BLaER1 (cell line): ENCODE results near the gene FAM117A.
"Not testable (repeated sequence)": the region's sequence is repeated elsewhere in the genome, so short reads cannot be mapped to it uniquely, and the experiment has no call there.

Experiments used
- H3K27ac ChIP-seq: shearing (Covaris generic); formaldehyde crosslinking; 2 replicates; pipeline ENCODE4 v1.8.1; 2022
- H3K27me3 ChIP-seq: shearing (Covaris generic); formaldehyde crosslinking; 2 replicates; pipeline ENCODE4 v1.8.1; 2022
- H3K36me3 ChIP-seq: shearing (Covaris generic); formaldehyde crosslinking; 2 replicates; pipeline ENCODE4 v1.8.1; 2022
- H3K4me1 ChIP-seq: shearing (Covaris generic); formaldehyde crosslinking; 2 replicates; pipeline ENCODE4 v1.8.1; 2022
- H3K4me2 ChIP-seq: shearing (Covaris generic); formaldehyde crosslinking; 2 replicates; pipeline ENCODE4 v1.8.1; 2022
- H3K4me3 ChIP-seq: shearing (Covaris generic); formaldehyde crosslinking; 2 replicates; pipeline ENCODE4 v1.8.1; 2022
- H3K9ac ChIP-seq: shearing (Covaris generic); formaldehyde crosslinking; 2 replicates; pipeline ENCODE4 v1.8.1; 2022
- H3K9me3 ChIP-seq: shearing (Covaris generic); formaldehyde crosslinking; 2 replicates; pipeline ENCODE4 v1.8.1; 2022
- H4K20me1 ChIP-seq: shearing (Covaris generic); formaldehyde crosslinking; 2 replicates; pipeline ENCODE4 v1.8.1; 2022
- Cebpa-rat ChIP-seq: shearing (Covaris generic); IDR thresholded peaks from 2 replicates; pipeline ENCODE4 v1.8.1; 2022

FAM117A gene

DNA sequence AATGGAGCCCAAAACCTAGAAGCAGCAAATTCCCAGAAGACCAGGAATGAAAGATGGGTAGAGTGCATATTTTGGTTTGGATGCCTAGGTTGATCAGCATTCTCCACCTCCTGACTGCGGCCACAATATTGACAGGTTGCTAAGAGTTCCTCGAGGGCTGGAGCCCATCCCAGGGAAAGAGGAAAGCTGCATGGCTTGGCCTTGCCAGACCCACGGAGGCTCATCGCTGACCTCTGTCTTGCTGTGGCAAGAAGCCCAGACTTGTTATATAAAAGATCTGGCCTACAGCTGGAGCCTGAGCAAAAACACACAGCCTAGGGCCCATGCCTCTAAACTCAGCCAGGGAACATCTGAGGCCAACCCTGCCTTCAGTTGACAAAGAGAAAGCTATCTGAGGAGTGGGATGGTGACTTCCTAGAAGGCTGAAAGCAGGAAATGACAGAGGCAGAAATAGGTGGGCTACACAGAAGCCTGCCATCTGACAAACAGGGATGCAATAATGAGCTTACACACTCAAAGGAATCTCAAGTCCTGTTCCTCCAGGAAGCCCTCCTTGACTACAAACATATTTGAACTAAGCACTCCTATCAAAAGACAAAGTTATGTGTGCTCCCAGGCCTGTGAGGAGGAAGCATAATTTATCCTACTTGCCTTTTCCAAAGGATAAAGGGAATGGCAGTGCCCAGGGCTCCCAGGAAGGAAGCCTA is 33.7 kb downstream of the FAM117A start:
- H3K4me2 ChIP-seq: no peak overlapping the region
- H3K36me3 ChIP-seq: peaks cover 95% of the 10 kb centered on the region
- no peaks in the 10 kb centered on the region for H3K27me3 ChIP-seq
- peaks cover 55% of the 10 kb centered on the region for H3K4me1 ChIP-seq
- no peak overlapping the region for H3K9ac ChIP-seq
- H3K9me3 ChIP-seq: peaks cover 17% of the 10 kb centered on the region
- no peak overlapping the region for H3K4me3 ChIP-seq
- 0 out of 2 replicates have a peak overlapping the region, but pooled peaks have one; percentile 35 for H3K27ac ChIP-seq
- no peak for TF ChIP-seq Cebpa-rat
- peaks cover 33% of the 10 kb centered on the region for H4K20me1 ChIP-seq

DNA sequence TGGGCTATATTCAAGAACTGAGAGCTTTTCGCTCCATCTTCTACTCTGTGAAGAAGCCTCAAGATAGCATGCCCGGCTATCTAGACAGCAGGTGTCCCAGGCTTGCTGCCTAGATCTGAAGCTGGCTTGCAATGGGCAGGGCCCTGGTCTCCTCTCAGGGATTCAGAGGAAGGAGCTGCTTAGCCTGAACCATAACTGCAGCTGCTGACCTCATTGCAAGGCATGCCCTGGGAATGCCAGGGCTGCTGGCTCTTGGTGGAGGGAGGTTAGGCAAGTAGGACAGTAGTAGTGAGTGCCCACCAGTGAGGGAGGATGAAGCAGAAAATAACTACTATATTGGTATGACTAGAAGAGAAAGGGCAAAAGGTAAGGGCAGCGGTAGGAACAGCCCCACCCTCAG is 34.9 kb downstream of the FAM117A start:
- Histone ChIP-seq H3K27ac (peak overlapping the region; percentile 55; the same call in 1 of the 2 replicates), H4K20me1 (peaks cover 33% of the 10 kb centered on the region), H3K9me3 (peaks cover 17% of the 10 kb centered on the region), H3K4me2 (peak overlapping the region; percentile 29), H3K4me3 (no peak overlapping the region), H3K36me3 (peaks cover 87% of the 10 kb centered on the region), H3K9ac (no peak overlapping the region), H3K27me3 (no peaks in the 10 kb centered on the region), H3K4me1 (peaks cover 66% of the 10 kb centered on the region)
- no peak for TF ChIP-seq Cebpa-rat

GRCh38 chr17:49728425-49728824 is 35.5 kb downstream of the FAM117A start:
- no peak overlapping the region for H3K4me3 ChIP-seq
- H3K4me2 ChIP-seq: peak overlapping the region; percentile 29
- H3K9me3 ChIP-seq: peaks cover 17% of the 10 kb centered on the region
- no peak overlapping the region for H3K9ac ChIP-seq
- H3K36me3 ChIP-seq: peaks cover 83% of the 10 kb centered on the region
- peak overlapping the region; percentile 55 for H3K27ac ChIP-seq
- no peaks in the 10 kb centered on the region for H3K27me3 ChIP-seq
- peaks cover 33% of the 10 kb centered on the region for H4K20me1 ChIP-seq
- H3K4me1 ChIP-seq: peaks cover 66% of the 10 kb centered on the region
- TF ChIP-seq Cebpa-rat: no peak

DNA sequence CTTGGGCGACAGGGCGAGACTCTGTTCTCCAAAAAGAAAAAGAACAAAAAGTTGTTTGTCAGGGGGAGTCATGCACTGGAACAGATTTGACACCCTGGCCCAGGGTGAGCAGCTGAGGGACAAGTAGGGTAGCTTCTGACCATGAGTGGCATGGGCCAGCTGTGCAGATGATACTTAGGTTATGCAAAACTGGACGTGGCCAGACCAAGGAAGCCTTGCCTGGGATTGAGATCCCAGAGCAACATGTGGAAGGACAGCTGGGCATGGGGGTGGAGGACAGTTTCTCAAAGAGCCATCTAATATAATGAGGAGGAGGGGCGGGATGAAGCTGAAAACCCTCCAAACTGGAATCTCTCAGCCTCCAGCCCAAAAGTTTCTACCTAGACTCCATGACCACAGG is 36.6 kb downstream of the FAM117A start:
- H3K27me3 ChIP-seq: no peaks in the 10 kb centered on the region
- H3K27ac ChIP-seq: no peak overlapping the region
- H4K20me1 ChIP-seq: peaks cover 33% of the 10 kb centered on the region
- peaks cover 79% of the 10 kb centered on the region for H3K36me3 ChIP-seq
- H3K4me3 ChIP-seq: no peak overlapping the region
- no peak overlapping the region for H3K4me2 ChIP-seq
- H3K9ac ChIP-seq: no peak overlapping the region
- peaks cover 66% of the 10 kb centered on the region for H3K4me1 ChIP-seq
- TF ChIP-seq Cebpa-rat: no peak
- peaks cover 17% of the 10 kb centered on the region for H3K9me3 ChIP-seq

GRCh38 chr17:49725452-49726130 is 38.3 kb downstream of the FAM117A start:
- Histone ChIP-seq H3K9me3 (peaks cover 17% of the 10 kb centered on the region), H3K4me3 (no peak overlapping the region), H3K9ac (no peak overlapping the region), H3K27me3 (no peaks in the 10 kb centered on the region), H3K27ac (no peak overlapping the region; the same call in 1 of the 2 replicates), H3K4me2 (peak overlapping the region; percentile 92), H3K4me1 (peaks cover 69% of the 10 kb centered on the region), H4K20me1 (peaks cover 31% of the 10 kb centered on the region), H3K36me3 (peaks cover 79% of the 10 kb centered on the region)
- TF ChIP-seq Cebpa-rat: no peak

- H4K20me1 ChIP-seq: peaks cover 22% of the 10 kb centered on the region
Measured at GRCh38 chr17:49724552-49724951, 39.4 kb downstream of the FAM117A start.

DNA sequence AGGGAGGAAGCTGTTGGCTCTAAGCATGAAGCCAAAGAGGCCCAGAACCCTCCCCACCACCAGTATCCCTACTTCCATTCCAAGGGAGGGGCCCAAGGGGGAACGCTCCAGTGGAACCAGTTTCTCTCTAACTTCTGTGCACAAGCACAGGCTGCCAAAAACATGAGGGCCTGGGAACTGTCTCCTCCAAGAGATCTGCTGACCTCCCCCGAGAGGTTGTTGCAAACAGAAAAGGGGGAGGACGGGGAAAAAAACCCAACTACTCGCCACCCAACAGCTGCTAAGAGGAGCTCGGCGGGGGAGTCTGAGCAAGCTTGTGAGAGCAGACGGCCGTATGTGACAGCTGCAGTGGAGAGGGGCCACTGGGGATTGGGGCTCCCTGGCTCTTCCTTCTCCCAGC is 40.5 kb downstream of the FAM117A start:
- H3K27ac ChIP-seq: peak overlapping the region; percentile 83
- peak overlapping the region; percentile 67 for H3K9ac ChIP-seq
- peaks cover 13% of the 10 kb centered on the region; the same call in 1 of the 2 replicates for H4K20me1 ChIP-seq
- H3K4me2 ChIP-seq: peak overlapping the region; percentile 92
- H3K36me3 ChIP-seq: peaks cover 79% of the 10 kb centered on the region
- no peak for TF ChIP-seq Cebpa-rat
- H3K4me3 ChIP-seq: peak overlapping the region; percentile 50
- H3K9me3 ChIP-seq: peaks cover 17% of the 10 kb centered on the region
- H3K27me3 ChIP-seq: no peaks in the 10 kb centered on the region
- peaks cover 47% of the 10 kb centered on the region for H3K4me1 ChIP-seq

More at GRCh38 chr17:49724552-49724951, 39.4 kb downstream of the FAM117A start:
- H3K27me3 ChIP-seq, H3K4me3 ChIP-seq: not testable (repeated sequence)
- Histone ChIP-seq H3K9me3 (peaks cover 17% of the 10 kb centered on the region), H3K36me3 (peaks cover 79% of the 10 kb centered on the region), H3K9ac (peak overlapping the region; percentile 67; the same call in 1 of the 2 replicates), H3K27ac (peak overlapping the region; percentile 83), H3K4me1 (peaks cover 58% of the 10 kb centered on the region), H3K4me2 (peak overlapping the region; percentile 92)

DNA sequence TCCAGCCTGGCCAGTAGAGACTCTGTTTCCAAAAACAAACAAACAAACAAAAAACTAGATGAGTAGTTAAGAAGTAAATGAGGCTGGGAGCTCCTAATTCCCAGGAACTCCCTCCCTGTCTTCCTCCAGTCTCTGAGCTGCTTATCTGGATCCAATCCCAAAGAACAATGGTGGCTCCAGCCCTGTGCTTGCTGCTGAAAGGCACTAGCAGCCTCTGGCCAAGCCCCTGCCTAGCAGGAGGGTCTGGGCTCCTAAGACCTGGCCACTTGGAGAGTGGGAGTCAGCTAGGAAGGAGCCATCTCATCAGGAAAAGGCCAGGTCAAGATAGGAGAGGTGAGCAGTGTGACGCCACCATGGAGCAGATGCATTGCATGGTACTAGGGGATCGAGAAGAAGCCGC is 41.9 kb downstream of the FAM117A start:
- Histone ChIP-seq H3K9me3 (peaks cover 17% of the 10 kb centered on the region), H3K4me3 (no peak overlapping the region), H3K9ac (no peak overlapping the region), H3K4me2 (no peak overlapping the region), H4K20me1 (no peaks in the 10 kb centered on the region), H3K27me3 (no peaks in the 10 kb centered on the region), H3K4me1 (peaks cover 36% of the 10 kb centered on the region), H3K27ac (peak overlapping the region; percentile 83), H3K36me3 (peaks cover 79% of the 10 kb centered on the region)
- TF ChIP-seq Cebpa-rat: no peak

- Histone ChIP-seq H3K9ac (no peak overlapping the region), H3K4me1 (peaks cover 37% of the 10 kb centered on the region), H3K9me3 (no peaks in the 10 kb centered on the region), H4K20me1 (no peaks in the 10 kb centered on the region), H3K27me3 (no peaks in the 10 kb centered on the region), H3K4me3 (no peak overlapping the region), H3K27ac (no peak overlapping the region), H3K4me2 (no peak overlapping the region), H3K36me3 (peaks cover 100% of the 10 kb centered on the region)
- TF ChIP-seq Cebpa-rat: no peak
Measured at GRCh38 chr17:49717371-49717861, 46.5 kb downstream of the FAM117A start.
